ENCODE data around the gene WDR1. TPM values are rescaled to one million over a fixed set of nuclear protein-coding genes. Genes with fewer than 3 reads are reported as not detected.
A peak's percentile ranks its signal among the peaks of the same experiment; 100 is the strongest.

The WDR1 gene
- polyA plus RNA-seq, 1 of the 3 experiments (the other 2 are of a cell fraction), result 310 TPM

- H3K4me1 ChIP-seq (ENCODE audit: control insufficient read depth in 1 of 2, insufficient read depth in 2 of 2, low read depth in 1 of 2, low read length in 1 of 2), result peaks cover 0 to 8% of the 10 kb centered on the region in 2 experiments; a peak in 1 of 4 replicates
- H3K27me3 ChIP-seq (ENCODE audit: insufficient read depth), result no peaks in the 10 kb centered on the region
- CTCF ChIA-PET, result no interaction called here
- H3K4me2 ChIP-seq, result no peak overlapping the region
- H3K27ac ChIP-seq (ENCODE audit: low read depth in 2 of 2, low read length in 1 of 2), result no peak overlapping the region
- H3K9me2 ChIP-seq, result no peaks in the 10 kb centered on the region
- no peak overlapping the region for H3K9ac ChIP-seq
- POLR2A ChIA-PET, result interaction anchor here (1.0 kb wide), 1 partner anchor 25 kb away, joined by 3 read pairs; no protein-coding TSS in a partner anchor
- peaks cover 47 to 98% of the 10 kb centered on the region in 2 experiments for H3K36me3 ChIP-seq (replicated peaks in 1 of 2; ENCODE audit: control insufficient read depth in 1 of 2, insufficient read depth in 2 of 2, low read length in 1 of 2)
- no peaks in the 10 kb centered on the region for H3F3A ChIP-seq (replicated peaks; ENCODE audit: insufficient read depth)
- H3K9me3 ChIP-seq, result no peaks in the 10 kb centered on the region
- no peak for TF ChIP-seq RFX5 (IDR thresholded peaks at IDR 0.05; ENCODE audit: low read length)
- no peak for TF ChIP-seq TCF12 (IDR thresholded peaks at IDR 0.05)
- TF ChIP-seq REST (IDR thresholded peaks at IDR 0.05; ENCODE audit: low read depth, low read length), result no peak
- no peak for TF ChIP-seq MXI1 (IDR thresholded peaks at IDR 0.05; ENCODE audit: low read depth, low read length)
- TF ChIP-seq JUND (IDR thresholded peaks at IDR 0.05), result no peak
- TF ChIP-seq SIN3A (IDR thresholded peaks at IDR 0.05; ENCODE audit: borderline replicate concordance, low read depth, low read length), result no peak
- H4K20me1 ChIP-seq (ENCODE audit: insufficient read depth), result peaks cover 87% of the 10 kb centered on the region
- H3K79me2 ChIP-seq (ENCODE audit: insufficient read depth), result peaks cover 82% of the 10 kb centered on the region
- WGBS (ENCODE audit: low lambda C conversion rate), result 93% methylated on average over 4 of the region's 13 CpGs
- DNase-seq, result peak; percentile 7
- no peak overlapping the region for H2AFZ ChIP-seq (ENCODE audit: low read depth)
- no peak overlapping the region for H3K4me3 ChIP-seq (ENCODE audit: low read depth in 2 of 2, low read length in 1 of 2)
Measured at GRCh38 chr4:10086506-10087120, 30.0 kb downstream of the WDR1 start.

GRCh38 chr4:10085828-10086505, 30.6 kb downstream of the WDR1 start:
- no peaks in the 10 kb centered on the region for H3K27me3 ChIP-seq (ENCODE audit: insufficient read depth)
- DNase-seq, result peak; percentile 10
- H3K4me1 ChIP-seq (ENCODE audit: control insufficient read depth in 1 of 2, insufficient read depth in 2 of 2, low read depth in 1 of 2, low read length in 1 of 2), result peaks cover 0 to 12% of the 10 kb centered on the region in 2 experiments; a peak in 1 of 4 replicates
- H3F3A ChIP-seq (replicated peaks; ENCODE audit: insufficient read depth), result no peaks in the 10 kb centered on the region
- no peak overlapping the region for H3K4me2 ChIP-seq
- no peaks in the 10 kb centered on the region for H3K9me3 ChIP-seq
- peaks cover 83% of the 10 kb centered on the region for H4K20me1 ChIP-seq (ENCODE audit: insufficient read depth)
- 87% methylated on average over 14 of the region's 23 CpGs for WGBS (ENCODE audit: low lambda C conversion rate)
- peaks cover 75% of the 10 kb centered on the region for H3K79me2 ChIP-seq (ENCODE audit: insufficient read depth)
- H3K9me2 ChIP-seq, result no peaks in the 10 kb centered on the region
- ChIA-PET POLR2A (interaction anchor here (1.0 kb wide), 1 partner anchor 25 kb away, joined by 3 read pairs; no protein-coding TSS in a partner anchor), CTCF (no interaction called here)
- no peak overlapping the region for H3K9ac ChIP-seq
- no peak overlapping the region for H2AFZ ChIP-seq (ENCODE audit: low read depth)
- peaks cover 45 to 96% of the 10 kb centered on the region in 2 experiments for H3K36me3 ChIP-seq (replicated peaks in 1 of 2; ENCODE audit: control insufficient read depth in 1 of 2, insufficient read depth in 2 of 2, low read length in 1 of 2)
- H3K27ac ChIP-seq (ENCODE audit: low read depth in 2 of 2, low read length in 1 of 2), result no peak overlapping the region
- no peak overlapping the region for H3K4me3 ChIP-seq (ENCODE audit: low read depth in 2 of 2, low read length in 1 of 2)
- no peak for TF ChIP-seq REST (IDR thresholded peaks at IDR 0.05; ENCODE audit: low read depth, low read length)
- TF ChIP-seq TCF12 (IDR thresholded peaks at IDR 0.05), result no peak
- no peak for TF ChIP-seq ELF1 (IDR thresholded peaks at IDR 0.05)
- no peak for TF ChIP-seq RXRA (IDR thresholded peaks at IDR 0.05; ENCODE audit: borderline replicate concordance, low read depth)
- no peak for TF ChIP-seq FOXM1 (IDR thresholded peaks at IDR 0.05; ENCODE audit: low read depth)
- TF ChIP-seq RAD21 (IDR thresholded peaks at IDR 0.05; ENCODE audit: low read length), result no peak
- no peak for TF ChIP-seq MAX (IDR thresholded peaks at IDR 0.05; ENCODE audit: low read depth)
- no peak for TF ChIP-seq GABPA (IDR thresholded peaks at IDR 0.05; ENCODE audit: low read depth)
- no peak for TF ChIP-seq ZBTB33 (IDR thresholded peaks at IDR 0.05; ENCODE audit: borderline replicate concordance, low read depth)
- no peak for TF ChIP-seq JUND (IDR thresholded peaks at IDR 0.05)
- TF ChIP-seq NFIC (IDR thresholded peaks at IDR 0.05; ENCODE audit: borderline replicate concordance), result no peak
- TF ChIP-seq PBX3 (IDR thresholded peaks at IDR 0.05), result no peak
- TF ChIP-seq MEF2A (IDR thresholded peaks at IDR 0.05; ENCODE audit: borderline replicate concordance, low read depth), result no peak

All from SK-N-SH (cell line).